ENCODE measurements around the gene GRIK2.

- TF ChIP-seq CTCF (conservative IDR thresholded peaks at IDR 0.05 in 1 of 2, IDR thresholded peaks at IDR 0.05 in 1 of 2; ENCODE audit: extremely low read depth in 1 of 2, insufficient read depth in 1 of 2, low read depth in 1 of 2, low read length in 2 of 2) (no peak), EZH2 (IDR thresholded peaks at IDR 0.05; ENCODE audit: borderline replicate concordance, low read length) (no peak)
These were observed 41.5 kb downstream of the GRIK2 start for GRCh38 chr6:101435038-101435437.

Measured in mammary epithelial cell (primary cell).